Lower lobe of right lung (tissue), 2 donors: ENCODE results near the gene LDB1. TPM values are rescaled to one million over a fixed set of nuclear protein-coding genes. Genes with fewer than 3 reads are reported as not detected.

Experiments
- ATAC-seq, 2 donors: fragments of 200-7000 bp; cut with Tn5 transposase; one replicate each; pipeline ENCODE4 v1.9.1; 2020 to 2022; ENCODE audit warnings: mild to moderate bottlenecking in 2 of 2, moderate library complexity in 2 of 2
- DNase-seq: peaks from one replicate; pipeline ENCODE4 v3.0.0-alpha.2; 2020
- H3K27ac ChIP-seq: fragments of 200-600 bp; one replicate; pipeline ENCODE4 v1.8.0; 2022
- H3K27me3 ChIP-seq: fragments of 200-600 bp; one replicate; pipeline ENCODE4 v1.8.0; 2022; ENCODE audit warnings: low read depth
- H3K36me3 ChIP-seq: fragments of 200-600 bp; one replicate; pipeline ENCODE4 v1.8.0; 2022; ENCODE audit warnings: mild to moderate bottlenecking
- H3K4me1 ChIP-seq: fragments of 200-600 bp; one replicate; pipeline ENCODE4 v1.8.0; 2022
- H3K4me3 ChIP-seq: fragments of 200-600 bp; one replicate; pipeline ENCODE4 v1.8.0; 2022; ENCODE audit warnings: mild to moderate bottlenecking
- H3K9me3 ChIP-seq: fragments of 200-600 bp; one replicate; pipeline ENCODE4 v1.8.0; 2022
- intact Hi-C: fragments of 100-400 bp; cut with DNase I; formaldehyde crosslinking; loops from one replicate; pipeline ENCODE4 v1.11.0; 2022
- total RNA-seq: library from RNA; stranded (reverse); fragmentation: NEBNext Ultra II Directional; extraction: Animal tissue kit (Norgen Biotek cat#: 25700); gene quantifications from one replicate; pipeline ENCODE4 v1.2.1, GENCODE V29; 2021
- TF ChIP-seq, protein P1 (sequence below): fragments of 200-600 bp; IDR thresholded peaks from one replicate; pipeline ENCODE4 v1.8.0; 2022; ENCODE audit warnings: antibody characterized with exemption, mild to moderate bottlenecking
- donor health status: DM: no; HTN: yes; CAD: no; lungs with severe emphysema.

Gene LDB1
- total RNA-seq, 1 donor from 2014 or later = 58.0 TPM

DNA sequence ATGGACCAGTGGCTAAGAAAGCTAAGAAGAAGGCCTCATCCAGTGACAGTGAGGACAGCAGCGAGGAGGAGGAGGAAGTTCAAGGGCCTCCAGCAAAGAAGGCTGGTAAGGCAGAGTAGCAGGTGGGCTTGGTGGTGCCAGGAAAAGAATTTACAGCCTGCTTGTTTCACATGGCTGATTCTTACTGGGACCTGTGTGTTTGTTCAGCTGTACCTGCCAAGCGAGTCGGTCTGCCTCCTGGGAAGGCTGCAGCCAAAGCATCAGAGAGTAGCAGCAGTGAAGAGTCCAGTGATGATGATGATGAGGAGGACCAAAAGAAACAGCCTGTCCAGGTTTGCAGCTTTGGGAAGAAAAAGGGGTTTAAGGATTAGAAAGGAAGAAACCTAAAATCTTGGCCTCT lies 37.1 kb upstream of the LDB1 start:
- H3K27me3 ChIP-seq = no peaks in the 10 kb centered on the region
- ATAC-seq (no peak), DNase-seq (no peak)
- peaks cover 80% of the 10 kb centered on the region for H3K36me3 ChIP-seq
- H3K27ac ChIP-seq = no peak overlapping the region
- no peaks in the 10 kb centered on the region for H3K9me3 ChIP-seq
- no peak overlapping the region for H3K4me3 ChIP-seq
- H3K4me1 ChIP-seq = peaks cover 13% of the 10 kb centered on the region
- intact Hi-C loops = no loop called here
- TF ChIP-seq, protein P1, sequence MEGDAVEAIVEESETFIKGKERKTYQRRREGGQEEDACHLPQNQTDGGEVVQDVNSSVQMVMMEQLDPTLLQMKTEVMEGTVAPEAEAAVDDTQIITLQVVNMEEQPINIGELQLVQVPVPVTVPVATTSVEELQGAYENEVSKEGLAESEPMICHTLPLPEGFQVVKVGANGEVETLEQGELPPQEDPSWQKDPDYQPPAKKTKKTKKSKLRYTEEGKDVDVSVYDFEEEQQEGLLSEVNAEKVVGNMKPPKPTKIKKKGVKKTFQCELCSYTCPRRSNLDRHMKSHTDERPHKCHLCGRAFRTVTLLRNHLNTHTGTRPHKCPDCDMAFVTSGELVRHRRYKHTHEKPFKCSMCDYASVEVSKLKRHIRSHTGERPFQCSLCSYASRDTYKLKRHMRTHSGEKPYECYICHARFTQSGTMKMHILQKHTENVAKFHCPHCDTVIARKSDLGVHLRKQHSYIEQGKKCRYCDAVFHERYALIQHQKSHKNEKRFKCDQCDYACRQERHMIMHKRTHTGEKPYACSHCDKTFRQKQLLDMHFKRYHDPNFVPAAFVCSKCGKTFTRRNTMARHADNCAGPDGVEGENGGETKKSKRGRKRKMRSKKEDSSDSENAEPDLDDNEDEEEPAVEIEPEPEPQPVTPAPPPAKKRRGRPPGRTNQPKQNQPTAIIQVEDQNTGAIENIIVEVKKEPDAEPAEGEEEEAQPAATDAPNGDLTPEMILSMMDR = no peak

DNA sequence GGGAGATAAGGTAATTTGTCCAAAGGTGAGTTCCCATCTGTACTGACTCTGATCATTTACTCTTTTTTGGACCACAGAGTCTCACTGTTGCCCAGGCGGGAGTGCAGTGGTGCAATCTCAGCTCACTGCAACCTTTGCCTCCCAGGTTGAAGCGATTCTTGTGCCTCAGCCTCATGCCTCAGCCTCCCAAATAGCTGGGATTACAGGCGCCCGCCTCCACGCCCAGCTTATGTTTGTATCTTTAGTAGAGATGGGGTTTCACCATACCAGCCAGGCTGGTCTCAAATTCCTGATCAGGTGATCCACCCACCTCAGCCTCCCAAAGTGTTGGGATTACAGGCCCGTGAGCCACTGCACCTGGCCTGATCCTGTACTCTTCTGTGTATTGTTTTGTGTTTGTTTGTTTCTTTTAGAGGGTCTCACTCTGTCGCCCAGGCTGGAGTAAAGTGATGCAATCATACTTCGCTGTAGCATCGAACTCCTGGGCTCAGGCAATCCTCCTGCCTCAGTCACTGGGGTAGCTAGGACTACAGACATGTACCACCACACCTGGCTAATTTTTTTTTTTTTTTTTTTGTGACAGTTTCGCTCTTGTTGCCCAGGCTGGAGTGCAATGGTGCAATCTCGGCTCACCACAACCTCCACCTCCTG lies 34.4 kb upstream of the LDB1 start:
- Histone ChIP-seq H3K27ac (no peak overlapping the region), H3K27me3 (no peaks in the 10 kb centered on the region), H3K4me1 (peaks cover 20% of the 10 kb centered on the region), H3K36me3 (peaks cover 70% of the 10 kb centered on the region), H3K9me3 (no peaks in the 10 kb centered on the region), H3K4me3 (no peak overlapping the region)
- TF ChIP-seq, protein P1 = no peak
- peak; percentile 5 for DNase-seq
- intact Hi-C loops = no loop called here
- ATAC-seq = no peak

DNA sequence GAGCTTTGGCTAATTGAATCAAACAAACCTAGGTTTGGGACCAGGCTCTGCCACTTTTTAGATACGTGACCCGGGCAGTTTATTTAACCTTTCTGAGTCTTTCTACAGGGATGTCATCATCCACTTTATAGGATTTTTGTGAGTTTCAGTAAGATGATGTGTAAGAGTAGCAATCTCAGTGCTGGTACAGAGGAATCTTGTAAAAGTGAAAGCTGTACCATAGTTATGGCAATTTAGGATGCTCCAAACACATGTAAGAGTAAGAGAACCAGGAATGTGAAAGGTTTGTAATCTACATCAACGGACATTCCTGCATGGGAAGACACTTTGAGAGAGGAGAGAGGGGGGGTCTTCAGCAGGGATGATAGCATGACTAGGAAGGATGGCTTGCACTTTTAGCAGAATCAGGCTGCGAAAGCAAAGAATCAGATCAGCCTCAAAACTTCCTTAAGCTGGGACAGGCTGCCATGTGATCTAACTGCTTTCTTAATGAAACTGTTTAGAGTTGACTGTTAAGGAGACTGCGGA lies 33.0 kb upstream of the LDB1 start:
- Histone ChIP-seq H3K27me3 (no peaks in the 10 kb centered on the region), H3K9me3 (no peaks in the 10 kb centered on the region), H3K36me3 (peaks cover 70% of the 10 kb centered on the region), H3K27ac (peak overlapping the region; percentile 89), H3K4me1 (peaks cover 20% of the 10 kb centered on the region), H3K4me3 (peak overlapping the region; percentile 86)
- intact Hi-C loops = no loop called here
- no peak for DNase-seq
- no peak for ATAC-seq
- TF ChIP-seq, protein P1 = no peak

DNA sequence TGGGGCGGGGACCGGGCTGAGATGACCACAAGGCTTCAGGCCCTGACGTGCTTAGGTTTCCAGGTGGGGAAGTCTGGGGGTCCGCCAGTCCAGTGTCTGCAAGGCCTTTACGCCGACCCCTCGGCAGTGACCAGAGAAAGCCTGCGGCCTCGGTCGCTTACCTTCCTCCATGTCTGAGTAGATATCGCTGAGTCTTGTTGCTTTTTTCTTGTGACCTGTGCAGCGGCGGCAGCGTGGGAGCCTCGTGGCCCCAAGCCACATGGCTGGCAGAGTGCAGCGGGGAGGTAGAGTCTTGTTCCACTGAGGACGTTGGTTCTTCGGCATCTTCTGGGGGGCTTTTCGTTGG lies 32.4 kb upstream of the LDB1 start:
- H3K27ac ChIP-seq = peak overlapping the region; percentile 89
- peak overlapping the region; percentile 86 for H3K4me3 ChIP-seq
- intact Hi-C loops = no loop called here
- peaks cover 20% of the 10 kb centered on the region for H3K4me1 ChIP-seq
- no peaks in the 10 kb centered on the region for H3K27me3 ChIP-seq
- TF ChIP-seq, protein P1 = no peak
- peaks cover 70% of the 10 kb centered on the region for H3K36me3 ChIP-seq
- no peak for DNase-seq
- peak; percentile 31 to 42 for ATAC-seq
- no peaks in the 10 kb centered on the region for H3K9me3 ChIP-seq

DNA sequence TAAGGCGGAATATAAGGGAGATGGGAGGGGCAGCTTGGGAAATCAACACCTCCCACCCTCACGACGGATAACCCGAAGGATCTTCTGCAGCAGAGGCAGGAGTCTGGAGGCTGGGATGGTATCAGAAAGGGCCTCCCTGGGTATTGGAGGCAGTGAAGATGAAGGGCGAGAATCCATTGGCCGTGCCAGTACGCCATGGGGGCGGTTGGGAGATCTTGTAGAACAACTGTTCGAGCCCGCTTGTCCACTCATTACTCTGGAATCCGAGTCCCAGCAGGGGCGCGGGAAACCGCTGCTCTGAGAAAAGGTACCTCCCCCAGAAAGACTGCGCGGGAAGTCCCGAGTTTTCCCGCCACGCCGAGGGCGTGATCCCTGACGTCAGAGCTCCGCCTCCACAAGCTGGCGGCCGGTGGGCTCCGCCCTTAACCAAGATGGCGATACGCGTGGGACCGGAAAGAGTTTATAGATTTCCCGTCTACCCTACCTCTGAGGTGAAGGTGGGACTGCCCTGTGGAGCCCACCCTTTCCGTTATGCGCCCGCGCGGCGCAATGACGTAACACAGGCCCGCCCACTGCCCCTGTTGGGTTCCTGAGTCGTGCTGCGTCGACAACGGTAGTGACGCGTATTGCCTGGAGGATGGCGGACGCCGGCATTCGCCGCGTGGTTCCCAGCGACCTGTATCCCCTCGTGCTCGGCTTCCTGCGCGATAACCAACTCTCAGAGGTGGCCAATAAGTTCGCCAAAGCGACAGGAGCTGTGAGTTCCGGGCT lies 31.8 kb upstream of the LDB1 start, which contains the start of gene NOLC1:
NOLC1 (plus strand) TSS at position 616 of the 771 bp plus-strand sequence; CDS start at position 638, 22 bp downstream.
- Histone ChIP-seq H3K9me3 (no peaks in the 10 kb centered on the region), H3K36me3 (peaks cover 70% of the 10 kb centered on the region), H3K4me1 (peaks cover 20% of the 10 kb centered on the region), H3K27me3 (no peaks in the 10 kb centered on the region), H3K4me3 (peak within 1 kb of the TSS; percentile 86), H3K27ac (peak within 1 kb of the TSS; percentile 89)
- TF ChIP-seq, protein P1 = no peak
- ATAC-seq = peak; percentile 98 to 99
- peak; percentile 99 for DNase-seq
- intact Hi-C loops = no loop called here
